Heart left ventricle (tissue), 13 donors: ENCODE data around the gene RBM20.

ENCODE experiments used
- CTCF ChIP-seq, 12 donors: fragments of 200-600 bp; sonication (generic) in 4 of 12; IDR thresholded peaks; one replicate each; pipeline versions ENCODE4 v1.5.0 to v1.8.0; 2018 to 2022; ENCODE audit warnings: antibody characterized with exemption in 12 of 12, mild to moderate bottlenecking in 5 of 12
- POLR2A ChIP-seq, 2 donors: fragments of 450-650 bp; IDR thresholded peaks; one replicate each; pipeline ENCODE4 v1.6.1; 2017; ENCODE audit warnings: antibody characterized with exemption in 2 of 2, mild to moderate bottlenecking in 2 of 2, moderate library complexity in 2 of 2
- donor health status: ischemic (EF 13 %, LVEDD 7.1; RV severe dilation, severe dysfunction).
- donor health status: DM: no; HTN: yes; CAD: no.
- donor health status: DM: no; HTN: no; CAD: no.
- donor health status: ischemic (EF 25% LVEDD 6.9; RV normal size, moderate dysfunction).
- donor health status: ischemic (EF 25% LVEDD 5.7; RV mildly dilated, moderate dysfunction).
- donor health status: ischemic (EF 35%, LVEDD 5.7; RV mildly dilated, moderate dysfunction).
- donor health status: nonischemic (EF 11% LVEDD 7.7; RV severe dilation, severe dysfunction).
- donor health status: DM: yes; HTN: yes; CAD: no.
- donor health status: PGD.
- donor health status: ischemic (EF 29% LVEDD 5.4; RV normal size, mild dysfunction).
- donor health status: nonischemic (EF 23%, LVEDD 6.1; RV moderate dilation, normal function).

GRCh38 chr10:110638319-110638718 lies 5.8 kb upstream of the RBM20 start:
- TF ChIP-seq CTCF (IDR thresholded peaks at IDR 0.05), result no peak
- TF ChIP-seq POLR2A (IDR thresholded peaks at IDR 0.05), result no peak
